ENCODE data around the gene NXNL1. TPM values are rescaled to one million over a fixed set of nuclear protein-coding genes. Genes with fewer than 3 reads are reported as not detected.
A peak's percentile ranks its signal among the peaks of the same experiment; 100 is the strongest.

Gene NXNL1
- total and polyA plus RNA-seq, 10 donors: not detected

GRCh38 chr19:17483605-17484002, 22.9 kb upstream of the NXNL1 start:
- no peaks in the 10 kb centered on the region for H3K36me3 ChIP-seq
- no peak for DNase-seq
- no peak overlapping the region for H3K27ac ChIP-seq
- intact Hi-C loops (cut with DNase I; ENCODE audit: low total_unique reads): no loop called here
- WGBS, 5 donors: 86 to 92% (median 90%) methylated on average over 10 of the region's 10 CpGs
- TF ChIP-seq CTCF (IDR thresholded peaks at IDR 0.05 in 8 of 11, conservative IDR thresholded peaks at IDR 0.05 in 3 of 11): no peak
- no peak for TF ChIP-seq POLR2A (IDR thresholded peaks at IDR 0.05)
- no peak for TF ChIP-seq POLR2AphosphoS5 (IDR thresholded peaks at IDR 0.05)
- peaks cover 2 to 48% (median 17%) of the 10 kb centered on the region in 6 donors for H3K4me1 ChIP-seq
- H3K4me3 ChIP-seq: no peak overlapping the region
- no peaks in the 10 kb centered on the region for H3K9me3 ChIP-seq
- no peaks in the 10 kb centered on the region for H3K27me3 ChIP-seq (replicated peaks in 1 of 7)

GRCh38 chr19:17482877-17483604, 22.3 kb upstream of the NXNL1 start:
- H3K27ac ChIP-seq: no peak overlapping the region
- no peaks in the 10 kb centered on the region for H3K36me3 ChIP-seq
- H3K4me3 ChIP-seq: no peak overlapping the region
- H3K27me3 ChIP-seq (replicated peaks in 1 of 7): no peaks in the 10 kb centered on the region
- intact Hi-C loops (cut with DNase I; ENCODE audit: low total_unique reads): no loop called here
- TF ChIP-seq CTCF (IDR thresholded peaks at IDR 0.05 in 8 of 11, conservative IDR thresholded peaks at IDR 0.05 in 3 of 11) (no peak), POLR2A (IDR thresholded peaks at IDR 0.05) (no peak), POLR2AphosphoS5 (IDR thresholded peaks at IDR 0.05) (no peak)
- 77 to 91% (median 84%) methylated on average over 3 of the region's 3 CpGs for WGBS, 5 donors
- no peaks in the 10 kb centered on the region for H3K9me3 ChIP-seq
- peaks cover 0 to 42% (median 12%) of the 10 kb centered on the region in 6 donors for H3K4me1 ChIP-seq
- DNase-seq: no peak

- H3K27ac ChIP-seq: peak overlapping the region in 3 of 8 donors; percentile 8 to 54 (median 42)
- 87 to 95% (median 90%) methylated on average over 13 of the region's 13 CpGs for WGBS, 5 donors
- no peak overlapping the region for H3K4me3 ChIP-seq
- no peaks in the 10 kb centered on the region for H3K9me3 ChIP-seq
- intact Hi-C loops (cut with DNase I; ENCODE audit: low total_unique reads): no loop called here
- TF ChIP-seq CTCF (IDR thresholded peaks at IDR 0.05 in 8 of 11, conservative IDR thresholded peaks at IDR 0.05 in 3 of 11) (no peak), POLR2A (IDR thresholded peaks at IDR 0.05) (no peak), POLR2AphosphoS5 (IDR thresholded peaks at IDR 0.05) (no peak)
- peaks cover 0 to 31% (median 7%) of the 10 kb centered on the region in 6 donors for H3K4me1 ChIP-seq
- H3K27me3 ChIP-seq (replicated peaks in 1 of 7): no peaks in the 10 kb centered on the region
- no peaks in the 10 kb centered on the region for H3K36me3 ChIP-seq
- no peak for DNase-seq
These were observed 21.3 kb upstream of the NXNL1 start for GRCh38 chr19:17481986-17482385.

- WGBS, 5 donors: 78 to 88% (median 82%) methylated on average over 6 of the region's 6 CpGs
- intact Hi-C loops (cut with DNase I; ENCODE audit: low total_unique reads): no loop called here
- H3K27ac ChIP-seq: peak overlapping the region in 1 of 8 donors; percentile 9
- H3K4me3 ChIP-seq: no peak overlapping the region
- no peaks in the 10 kb centered on the region for H3K27me3 ChIP-seq (replicated peaks in 1 of 7)
- H3K4me1 ChIP-seq: peaks cover 0 to 44% (median 15%) of the 10 kb centered on the region in 6 donors
- no peak for DNase-seq
- TF ChIP-seq POLR2AphosphoS5 (IDR thresholded peaks at IDR 0.05): no peak
- TF ChIP-seq CTCF (IDR thresholded peaks at IDR 0.05 in 8 of 11, conservative IDR thresholded peaks at IDR 0.05 in 3 of 11): no peak
- H3K36me3 ChIP-seq: no peaks in the 10 kb centered on the region
- H3K9me3 ChIP-seq: no peaks in the 10 kb centered on the region
These were observed 18.6 kb upstream of the NXNL1 start for GRCh38 chr19:17479325-17479791.

Measured in spleen (tissue), 11 donors.